K562 (cell line): ENCODE results near the gene LRRC27. TPM values are rescaled to one million over a fixed set of nuclear protein-coding genes. Genes with fewer than 3 reads are reported as not detected.

Experiments
- ATAC-seq: fragments of 200-7000 bp; cut with Tn5 transposase; 3 replicates; pipeline ENCODE4 v1.9.1; 2020; ENCODE audit warnings: moderate library complexity
- BruUV-seq: library from RNA; stranded (reverse); fragments of 400-500 nt; replicated peaks from 2 replicates; lab custom pipeline; 2021; lab: Mats Ljungman, UMichigan
- CTCF ChIA-PET: fragments of 300-600 bp; formaldehyde crosslinking; extraction: SDS; loops from one replicate; lab custom pipeline; 2021; ENCODE audit warnings: low intra/inter-chr PET ratio; lab: Yijun Ruan, JAX
- POLR2A ChIA-PET: fragments of 300-600, 350-650 bp; sonication (Branson Sonifier 250); formaldehyde crosslinking; extraction: SDS; loops from one replicate; lab custom pipeline; 2021; ENCODE audit warnings: antibody characterized with exemption, inconsistent platforms; lab: Yijun Ruan, JAX
- DNase-seq, 4 experiments: peaks; one replicate each; pipeline versions ENCODE4 v3.0.0 to v3.0.0-alpha.2; 2011 to 2018; ENCODE audit warnings: low spot score in 3 of 4, mixed read lengths in 3 of 4; ENCODE audit errors: extremely low read depth in 1 of 4
- FAIRE-seq: peaks from 2 replicates; lab custom pipeline; 2011; peaks lifted over from hg19 to GRCh38; lab: Jason Lieb, UNC
- H2AFZ ChIP-seq: 2 replicates; pipeline ENCODE4 v1.6.0; 2011; ENCODE audit warnings: low read depth, low read length, control low read depth, inconsistent platforms
- H3K27ac ChIP-seq: fragments of 200-600 bp; 3 replicates; pipeline ENCODE4 v1.8.0; 2011; ENCODE audit warnings: low read depth, mild to moderate bottlenecking, control low read depth, inconsistent platforms, low read length, moderate library complexity, mixed read lengths; ENCODE audit errors: extremely low read depth
- H3K27me3 ChIP-seq, 2 experiments: fragments of 300-600 bp in 1 of 2; 2 replicates in 1 of 2; 3 replicates in 1 of 2; pipeline versions ENCODE4 v1.6.0 to v1.8.0; 2011; ENCODE audit warnings: inconsistent platforms in 2 of 2, low read length in 2 of 2, mild to moderate bottlenecking in 1 of 2, mixed read lengths in 1 of 2, moderate library complexity in 1 of 2; ENCODE audit not compliant: control insufficient read depth in 2 of 2, insufficient read depth in 2 of 2
- H3K36me3 ChIP-seq: fragments of 300-600 bp; 3 replicates; pipeline ENCODE4 v1.8.0; 2011; ENCODE audit warnings: mild to moderate bottlenecking, low read length, inconsistent platforms; ENCODE audit not compliant: control insufficient read depth, insufficient read depth
- H3K4me1 ChIP-seq, 2 experiments: fragments of 200-600 bp in 1 of 2; replicated peaks in 1 of 2; 2 replicates in 1 of 2; 3 replicates in 1 of 2; pipeline versions ENCODE4 v1.5.1 to v1.8.0; 2011; ENCODE audit warnings: inconsistent platforms in 2 of 2, low read length in 2 of 2, mild to moderate bottlenecking in 1 of 2, mixed read lengths in 1 of 2, moderate library complexity in 1 of 2; ENCODE audit not compliant: control insufficient read depth in 2 of 2, insufficient read depth in 2 of 2
- H3K4me2 ChIP-seq: 2 replicates; pipeline ENCODE4 v1.6.1; 2011; ENCODE audit warnings: low read length, control low read depth, inconsistent platforms, mixed read lengths; ENCODE audit not compliant: insufficient read depth
- H3K4me3 ChIP-seq: fragments of 200-600 bp; sonication (generic), shearing (Covaris generic); 2 replicates; pipeline ENCODE4 v1.5.1; 2016; ENCODE audit warnings: control low read depth, inconsistent platforms
- H3K79me2 ChIP-seq: fragments of 200-600 bp; 3 replicates; pipeline ENCODE4 v1.8.0; 2011; ENCODE audit warnings: low read length, inconsistent platforms; ENCODE audit not compliant: control insufficient read depth, insufficient read depth
- H3K9ac ChIP-seq, 2 experiments: 2 replicates each; pipeline versions ENCODE4 v1.6.0 to v1.6.1; 2011; ENCODE audit warnings: low read depth in 2 of 2, low read length in 2 of 2, control low read depth in 1 of 2, inconsistent platforms in 1 of 2, mild to moderate bottlenecking in 1 of 2, mixed read lengths in 1 of 2; ENCODE audit not compliant: insufficient read depth in 1 of 2
- H3K9me1 ChIP-seq: one replicate; pipeline ENCODE4 v1.6.0; 2011; ENCODE audit warnings: inconsistent platforms, mild to moderate bottlenecking, low read length, moderate library complexity; ENCODE audit not compliant: control insufficient read depth, insufficient read depth
- H3K9me3 ChIP-seq: replicated peaks from 2 replicates; pipeline ENCODE4 v1.5.1; 2011; ENCODE audit warnings: low read depth, low read length, inconsistent platforms; ENCODE audit not compliant: control insufficient read depth, insufficient read depth
- H4K20me1 ChIP-seq: replicated peaks from 2 replicates; pipeline ENCODE4 v1.6.1; 2011; ENCODE audit warnings: low read length, inconsistent platforms, mixed read lengths; ENCODE audit not compliant: control insufficient read depth, insufficient read depth
- BCL6 ChIP-seq: fragments of 250-450 bp; sonication (Bioruptor Pico); IDR thresholded peaks from 2 replicates; pipeline ENCODE4 v1.4.0; 2020
- C11orf30 ChIP-seq: fragments of 450-650 bp; IDR thresholded peaks from 2 replicates; pipeline ENCODE4 v1.6.1; 2016; ENCODE audit warnings: low read depth, mild to moderate bottlenecking
- EP400 ChIP-seq: fragments of 450-650 bp; IDR thresholded peaks from 2 replicates; pipeline ENCODE4 v1.6.1; 2017; ENCODE audit warnings: antibody characterized with exemption, mild to moderate bottlenecking, moderate library complexity
- ESRRB ChIP-seq: fragments of 250-450 bp; sonication (Bioruptor Pico); IDR thresholded peaks from 2 replicates; pipeline ENCODE4 v1.5.0; 2020; ENCODE audit warnings: mild to moderate bottlenecking, moderate library complexity, borderline replicate concordance
- EZH2 ChIP-seq: IDR thresholded peaks from 2 replicates; pipeline ENCODE4 v1.6.1; 2012; ENCODE audit warnings: low read depth, mild to moderate bottlenecking, inconsistent platforms, low read length, borderline replicate concordance
- FUS ChIP-seq: fragments of 200-400 bp; formaldehyde crosslinking; optimal IDR thresholded peaks from 2 replicates; pipeline ENCODE3; 2017; ENCODE audit warnings: low read depth, low read length
- HNRNPUL1 ChIP-seq: fragments of 200-400 bp; formaldehyde crosslinking; IDR thresholded peaks from 2 replicates; pipeline ENCODE4 v1.6.1; 2017; ENCODE audit warnings: low read length
- KDM1A ChIP-seq, 2 experiments: fragments of 450-650 bp; IDR thresholded peaks; 2 replicates each; pipeline ENCODE4 v1.6.1; 2016; ENCODE audit warnings: mild to moderate bottlenecking in 2 of 2
- MXI1 ChIP-seq: IDR thresholded peaks from 2 replicates; pipeline ENCODE4 v1.6.1; 2011; ENCODE audit warnings: low read depth, mild to moderate bottlenecking, improper control_type of control experiment, low read length
- NR3C1 ChIP-seq: sonication (generic); formaldehyde crosslinking; IDR thresholded peaks from 2 replicates; pipeline ENCODE4 v1.8.1; 2022; ENCODE audit warnings: missing genetic modification reagents
- POLR2A ChIP-seq: fragments of 450-650 bp; conservative IDR thresholded peaks from 2 replicates; pipeline ENCODE4 v1.6.1; 2016
- PURB ChIP-seq: sonication (generic); formaldehyde crosslinking; IDR thresholded peaks from 2 replicates; pipeline ENCODE4 v1.9.0; 2021; ENCODE audit warnings: low read depth, mild to moderate bottlenecking, missing genetic modification reagents
- TRIM28 ChIP-seq: fragments of 450-650 bp; IDR thresholded peaks from 2 replicates; pipeline ENCODE4 v1.6.1; 2017
- ZNF311 ChIP-seq: fragments of 250-450 bp; sonication (Bioruptor Pico); IDR thresholded peaks from 2 replicates; pipeline ENCODE4 v1.4.0; 2020; ENCODE audit warnings: mild to moderate bottlenecking, moderate library complexity
- ZNF384 ChIP-seq: IDR thresholded peaks from 2 replicates; pipeline ENCODE4 v1.6.1; 2012; ENCODE audit warnings: low read depth, low read length, improper control_type of control experiment
- ZNF561 ChIP-seq: fragments of 450-650 bp; formaldehyde crosslinking; conservative IDR thresholded peaks from 2 replicates; pipeline ENCODE4 v1.4.0; 2020; ENCODE audit warnings: mild to moderate bottlenecking, moderate library complexity
- ZNF780A ChIP-seq: fragments of 250-450 bp; sonication (Bioruptor Pico); IDR thresholded peaks from 2 replicates; pipeline ENCODE4 v1.5.0; 2021; ENCODE audit warnings: mild to moderate bottlenecking
- WGBS: fragments of 100-300 bp; shearing (Covaris generic); methylation state at CpG from one replicate; pipeline ENCODE4 v1.1.6; 2016; ENCODE audit warnings: low coverage, mixed read lengths; ENCODE audit not compliant: insufficient coverage; ENCODE audit errors: missing lambda C conversion rate; 5-methylcytosine and 5-hydroxymethylcytosine counted together
- in situ Hi-C: fragments of 300-500 bp; cut with MboI; formaldehyde crosslinking; loops from 4 replicates; pipeline ENCODE4 v1.15.0; 2018; ENCODE audit warnings: inconsistent platforms, mixed read lengths
- intact Hi-C: fragments of 100-400 bp; cut with micrococcal nuclease; formaldehyde crosslinking; loops from 2 replicates; pipeline ENCODE4 v1.14.2; 2022
- polyA plus RNA-seq, 8 experiments: library from polyadenylated mRNA; depleted of rRNA in 4 of 8; stranded (reverse) in 5 of 8; unstranded in 3 of 8; fragments of >200 nt; fragmentation: Nextera tagmentation in 2 of 8; fragmentation: Illumina TruSeq in 1 of 8; extraction: Ambion mirVana in 2 of 8; extraction: Trizol in 1 of 8; gene quantifications; 2 replicates each; pipeline versions ENCODE4 v1.2.1 to v1.2.3, GENCODE V29; 2011 to 2014; ENCODE audit warnings: inconsistent platforms in 1 of 8, missing spikeins in 1 of 8
- total RNA-seq, 7 experiments: library from RNA; depleted of rRNA in 6 of 7; stranded (reverse); fragments of >200 nt in 6 of 7; fragmentation: Illumina TruSeq in 2 of 7; extraction: Trizol in 2 of 7; gene quantifications; 2 replicates each; pipeline versions ENCODE4 v1.2.1 to v1.2.3, GENCODE V29; 2011 to 2021; ENCODE audit warnings: low replicate concordance in 1 of 7
- TF ChIP-seq, protein P1 (sequence below): sonication (generic); formaldehyde crosslinking; IDR thresholded peaks from 2 replicates; pipeline ENCODE4 v1.8.0; 2022; ENCODE audit warnings: mild to moderate bottlenecking, missing genetic modification reagents
- TF ChIP-seq, protein P2 (sequence below): IDR thresholded peaks from 2 replicates; pipeline ENCODE4 v1.6.1; 2011; ENCODE audit not compliant: insufficient read length; ENCODE audit errors: extremely low read depth
- TF ChIP-seq, protein P3 (sequence below): fragments of 450-650 bp; formaldehyde crosslinking; IDR thresholded peaks from 2 replicates; pipeline ENCODE4 v1.4.0; 2020; ENCODE audit warnings: mild to moderate bottlenecking, mixed read lengths

LRRC27 gene
- total and polyA plus RNA-seq, 9 of the 15 experiments (the other 6 are each of a cell fraction or from before 2014, with no cell fraction given), result 0.10 to 2.7 (median 1.4) TPM

DNA sequence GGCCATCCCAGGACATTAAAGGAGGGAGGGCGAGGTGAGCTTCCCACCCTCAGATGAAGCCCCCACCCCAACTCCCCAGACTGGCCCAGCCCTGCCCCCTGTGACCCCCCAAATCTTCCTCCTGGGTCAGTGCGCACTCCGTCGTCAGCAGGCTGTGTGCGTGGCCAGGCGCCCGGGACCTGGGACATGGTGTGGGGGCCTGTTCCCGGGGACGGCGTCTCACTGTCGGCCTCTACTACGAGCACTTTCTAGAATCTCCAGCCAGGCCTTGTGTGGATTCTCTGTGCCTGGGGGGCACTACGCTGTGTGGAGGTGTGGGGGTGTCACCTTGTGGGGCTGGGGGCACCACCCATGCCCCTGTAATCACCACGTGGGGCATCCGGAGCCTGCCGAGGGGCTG is 74.8 kb downstream of the LRRC27 start (continued):
- TF ChIP-seq ZNF780A (CRISPR knock-in tag) (no peak), EP400 (no peak), HNRNPUL1 (no peak)

- Histone ChIP-seq H3K27me3 (no peaks in the 10 kb centered on the region), H2AFZ (no peak overlapping the region), H3K9me1 (no peaks in the 10 kb centered on the region), H3K9me3 (no peaks in the 10 kb centered on the region), H3K4me1 (peaks cover 0 to 51% of the 10 kb centered on the region in 2 experiments; a peak in 2 of 5 replicates), H3K4me2 (no peak overlapping the region), H3K4me3 (no peak overlapping the region), H3K9ac (no peak overlapping the region; a peak in 1 of 4 replicates), H3K79me2 (no peaks in the 10 kb centered on the region), H4K20me1 (no peaks in the 10 kb centered on the region), H3K27ac (no peak overlapping the region)
- no peak for ATAC-seq
- POLR2A ChIA-PET, result no interaction called here
- FAIRE-seq, result no peak
- intact Hi-C loops, result no loop called here
- 72% methylated on average over 8 of the region's 12 CpGs for WGBS
- BruUV-seq, result no TSS peak
- DNase-seq, result no peak
- in situ Hi-C loops, result no loop called here
- TF ChIP-seq, protein P1, sequence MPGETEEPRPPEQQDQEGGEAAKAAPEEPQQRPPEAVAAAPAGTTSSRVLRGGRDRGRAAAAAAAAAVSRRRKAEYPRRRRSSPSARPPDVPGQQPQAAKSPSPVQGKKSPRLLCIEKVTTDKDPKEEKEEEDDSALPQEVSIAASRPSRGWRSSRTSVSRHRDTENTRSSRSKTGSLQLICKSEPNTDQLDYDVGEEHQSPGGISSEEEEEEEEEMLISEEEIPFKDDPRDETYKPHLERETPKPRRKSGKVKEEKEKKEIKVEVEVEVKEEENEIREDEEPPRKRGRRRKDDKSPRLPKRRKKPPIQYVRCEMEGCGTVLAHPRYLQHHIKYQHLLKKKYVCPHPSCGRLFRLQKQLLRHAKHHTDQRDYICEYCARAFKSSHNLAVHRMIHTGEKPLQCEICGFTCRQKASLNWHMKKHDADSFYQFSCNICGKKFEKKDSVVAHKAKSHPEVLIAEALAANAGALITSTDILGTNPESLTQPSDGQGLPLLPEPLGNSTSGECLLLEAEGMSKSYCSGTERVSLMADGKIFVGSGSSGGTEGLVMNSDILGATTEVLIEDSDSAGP (CRISPR knock-in tag), result no peak
- TF ChIP-seq, protein P2, sequence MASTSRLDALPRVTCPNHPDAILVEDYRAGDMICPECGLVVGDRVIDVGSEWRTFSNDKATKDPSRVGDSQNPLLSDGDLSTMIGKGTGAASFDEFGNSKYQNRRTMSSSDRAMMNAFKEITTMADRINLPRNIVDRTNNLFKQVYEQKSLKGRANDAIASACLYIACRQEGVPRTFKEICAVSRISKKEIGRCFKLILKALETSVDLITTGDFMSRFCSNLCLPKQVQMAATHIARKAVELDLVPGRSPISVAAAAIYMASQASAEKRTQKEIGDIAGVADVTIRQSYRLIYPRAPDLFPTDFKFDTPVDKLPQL, result no peak
- TF ChIP-seq NR3C1 (CRISPR knock-in tag), result no peak
- no peak for TF ChIP-seq C11orf30
- no peak for TF ChIP-seq POLR2A
- no peak for TF ChIP-seq KDM1A (IDR thresholded peaks at IDR 0.05)
- TF ChIP-seq ESRRB, result no peak
- TF ChIP-seq EZH2, result no peak
- TF ChIP-seq FUS, result no peak
- TF ChIP-seq TRIM28, result no peak
- TF ChIP-seq PURB (CRISPR knock-in tag), result no peak
- TF ChIP-seq ZNF384, result no peak
- no peak for TF ChIP-seq BCL6
- TF ChIP-seq ZNF311, result no peak
- TF ChIP-seq, protein P3, sequence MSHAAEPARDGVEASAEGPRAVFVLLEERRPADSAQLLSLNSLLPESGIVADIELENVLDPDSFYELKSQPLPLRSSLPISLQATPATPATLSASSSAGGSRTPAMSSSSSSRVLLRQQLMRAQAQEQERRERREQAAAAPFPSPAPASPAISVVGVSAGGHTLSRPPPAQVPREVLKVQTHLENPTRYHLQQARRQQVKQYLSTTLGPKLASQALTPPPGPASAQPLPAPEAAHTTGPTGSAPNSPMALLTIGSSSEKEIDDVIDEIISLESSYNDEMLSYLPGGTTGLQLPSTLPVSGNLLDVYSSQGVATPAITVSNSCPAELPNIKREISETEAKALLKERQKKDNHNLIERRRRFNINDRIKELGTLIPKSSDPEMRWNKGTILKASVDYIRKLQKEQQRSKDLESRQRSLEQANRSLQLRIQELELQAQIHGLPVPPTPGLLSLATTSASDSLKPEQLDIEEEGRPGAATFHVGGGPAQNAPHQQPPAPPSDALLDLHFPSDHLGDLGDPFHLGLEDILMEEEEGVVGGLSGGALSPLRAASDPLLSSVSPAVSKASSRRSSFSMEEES (CRISPR knock-in tag), result no peak
- no peak for TF ChIP-seq ZNF561
- no peak for TF ChIP-seq MXI1
- TF ChIP-seq, all 486 proteins: peak for 0
- CTCF ChIA-PET, result no interaction called here
- peaks cover 12% of the 10 kb centered on the region; the same call in 1 of the 3 replicates for H3K36me3 ChIP-seq
These were observed 75.3 kb downstream of the LRRC27 start for GRCh38 chr10:132407243-132407746.
